DMS153 treated with DMSO at 0.1 percent for 48 hours (cell line): ENCODE results near the gene DLG2.
"Not testable (repeated sequence)": the region's sequence is repeated elsewhere in the genome, so short reads cannot be mapped to it uniquely, and the experiment has no call there.

Experiments
- DNase-seq: peaks from one replicate; lab custom pipeline; 2025; ENCODE audit not compliant: unreplicated experiment; lab: John Stamatoyannopoulos, UW

Gene DLG2

GRCh38 chr11:84313830-84314359 is 1313.2 kb downstream of the DLG2 start:
- DNase-seq = no peak

GRCh38 chr11:84310268-84310667 is 1316.9 kb downstream of the DLG2 start:
- no peak for DNase-seq

DNA sequence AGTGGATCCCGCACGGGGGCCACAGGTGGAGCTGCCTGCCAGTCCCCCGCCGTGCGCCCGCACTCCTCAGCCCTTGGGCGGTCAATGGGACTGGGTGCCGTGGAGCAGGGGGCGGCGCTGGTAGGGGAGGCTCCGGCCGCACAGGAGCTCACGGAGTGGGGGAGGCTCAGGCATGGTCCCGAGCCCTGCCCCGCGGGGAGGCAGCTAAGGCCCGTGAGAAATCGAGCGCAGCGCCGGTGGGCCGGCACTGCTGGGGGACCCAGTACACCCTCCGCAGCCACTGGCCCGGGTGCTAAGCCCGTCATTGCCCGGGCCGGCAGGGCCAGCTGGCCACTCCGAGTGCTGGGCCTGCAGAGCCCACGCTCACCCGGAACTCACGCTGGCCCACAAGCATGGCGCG is 1318.7 kb downstream of the DLG2 start:
- DNase-seq = not testable (repeated sequence)

GRCh38 chr11:84300092-84300491 is 1327.1 kb downstream of the DLG2 start:
- no peak for DNase-seq

GRCh38 chr11:84297570-84297969 is 1329.6 kb downstream of the DLG2 start:
- no peak for DNase-seq

DNA sequence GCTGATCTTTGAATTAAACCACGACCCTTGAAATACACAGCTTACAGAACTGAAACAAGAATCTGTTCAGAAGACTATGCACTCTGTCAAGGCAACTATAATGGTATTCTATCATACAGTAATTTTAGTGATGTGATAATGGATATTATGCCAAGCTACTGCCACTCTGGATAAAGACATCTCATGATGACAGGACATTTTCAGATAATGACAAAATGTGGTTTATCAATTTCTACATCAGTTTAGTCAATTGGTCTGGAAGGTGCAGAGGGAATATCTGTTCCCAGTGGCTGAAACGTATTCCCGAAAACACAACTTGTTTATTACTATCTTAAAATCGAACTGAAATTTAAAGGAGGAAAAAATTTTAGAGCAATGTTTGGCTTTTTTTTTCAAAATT is 1331.3 kb downstream of the DLG2 start:
- DNase-seq = no peak

GRCh38 chr11:84292955-84293354 is 1334.2 kb downstream of the DLG2 start:
- DNase-seq = no peak

GRCh38 chr11:84292006-84292405 is 1335.1 kb downstream of the DLG2 start:
- no peak for DNase-seq

GRCh38 chr11:84290647-84291046 is 1336.5 kb downstream of the DLG2 start:
- DNase-seq = no peak

DNA sequence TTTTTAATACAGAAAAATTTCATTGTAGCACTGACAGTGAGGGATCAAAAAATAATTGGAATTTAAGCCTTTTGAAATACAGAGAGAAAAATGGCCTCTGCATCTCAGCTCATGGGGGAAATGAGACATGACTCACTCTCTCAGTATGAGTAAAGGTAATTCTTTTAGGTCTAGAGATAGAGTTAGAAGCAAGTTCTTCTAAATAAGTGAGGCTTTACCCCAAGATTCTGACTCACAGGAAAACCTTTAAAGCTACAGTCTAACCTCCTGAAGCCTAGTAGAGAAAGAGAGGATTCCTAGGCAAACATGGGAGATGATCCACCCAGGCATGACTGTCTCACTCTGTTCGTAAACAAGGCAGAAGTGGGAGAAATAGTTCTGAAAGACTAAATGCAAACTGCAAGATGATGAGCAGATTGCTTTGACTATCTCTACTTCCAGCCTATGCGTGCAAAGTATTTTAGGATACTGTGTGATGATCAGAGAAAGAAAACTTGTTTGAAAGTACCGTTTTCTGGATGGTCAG is 1337.7 kb downstream of the DLG2 start:
- DNase-seq = no peak

DNA sequence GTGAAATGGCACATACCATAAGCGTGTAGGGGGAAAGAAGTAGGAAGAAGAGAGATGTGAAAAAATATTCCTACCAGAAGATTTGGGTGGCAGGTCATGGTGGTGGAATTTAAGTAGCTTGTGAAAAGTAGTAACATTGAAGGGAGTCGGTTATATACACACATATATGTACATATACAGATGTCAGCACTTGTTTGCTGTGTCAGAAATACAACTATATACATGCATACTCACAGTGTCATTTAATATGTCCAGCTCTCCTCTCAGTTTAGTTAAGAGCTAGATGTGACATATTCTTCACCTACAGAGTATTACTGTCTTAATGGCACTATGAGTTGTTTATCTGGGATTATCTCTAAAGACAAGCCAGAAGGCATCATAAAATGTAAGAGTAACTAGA is 1353.6 kb downstream of the DLG2 start:
- DNase-seq = no peak

- DNase-seq = no peak
These were observed 1356.7 kb downstream of the DLG2 start for GRCh38 chr11:84270466-84270865.

DNA sequence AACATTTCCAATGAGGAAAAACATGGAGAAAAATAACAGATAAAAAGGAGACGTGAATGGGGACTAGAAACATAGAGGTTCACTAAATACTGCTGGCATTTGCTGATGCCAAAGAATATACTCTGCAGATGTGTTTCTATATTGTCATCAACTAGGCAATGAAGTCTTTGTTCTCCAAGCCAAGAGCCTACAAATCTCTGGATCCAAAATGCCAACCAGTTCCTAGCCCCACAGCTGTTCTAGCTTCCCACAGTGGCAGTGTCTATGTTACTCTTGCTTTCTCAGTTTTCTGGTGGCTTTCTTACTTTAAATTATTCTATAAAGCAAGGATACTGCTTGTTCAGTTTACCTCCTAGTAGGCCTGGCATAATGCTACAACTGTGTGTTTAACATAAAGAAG is 1363.1 kb downstream of the DLG2 start:
- no peak for DNase-seq

GRCh38 chr11:84261707-84262106 is 1365.4 kb downstream of the DLG2 start:
- DNase-seq = no peak

DNA sequence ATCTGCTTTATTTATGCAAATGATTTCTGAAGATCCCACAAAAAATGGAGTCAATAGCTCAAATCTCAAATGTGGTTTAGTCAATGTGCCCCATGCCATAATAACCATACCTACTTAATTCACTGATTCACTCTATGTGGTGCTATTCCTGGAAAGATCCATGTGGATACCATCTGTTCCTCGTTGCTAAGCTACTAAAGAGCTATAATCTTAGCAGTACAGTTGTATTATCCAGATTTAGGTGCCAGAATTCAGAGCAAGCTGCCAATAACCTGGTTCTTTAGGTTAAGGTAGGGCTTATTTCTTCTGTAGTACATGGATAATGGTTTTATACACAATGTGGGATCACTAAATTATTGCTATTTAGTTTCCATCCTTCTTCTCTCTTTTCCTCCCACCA is 1366.3 kb downstream of the DLG2 start:
- DNase-seq = no peak

- no peak for DNase-seq
These were observed 1370.5 kb downstream of the DLG2 start for GRCh38 chr11:84256618-84257017.

DNA sequence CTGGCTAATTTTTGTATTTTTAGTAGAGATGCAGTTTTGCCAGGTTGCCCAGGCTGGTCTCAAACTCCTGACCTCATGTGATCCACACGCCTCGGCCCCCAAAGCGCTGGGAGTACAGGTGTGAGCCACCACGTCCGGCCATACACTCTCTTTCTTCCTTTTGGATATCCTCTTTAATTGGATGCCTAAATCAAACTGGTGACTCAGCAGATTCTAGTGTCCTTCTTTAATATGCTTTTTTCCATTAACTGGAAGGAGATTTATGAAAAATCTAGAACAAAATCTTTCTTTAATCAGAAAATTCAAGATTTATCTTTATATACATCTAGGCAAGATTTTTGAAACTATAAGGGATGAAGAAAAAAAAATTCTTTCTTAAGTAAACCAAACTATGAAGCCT is 1371.7 kb downstream of the DLG2 start:
- no peak for DNase-seq

DNA sequence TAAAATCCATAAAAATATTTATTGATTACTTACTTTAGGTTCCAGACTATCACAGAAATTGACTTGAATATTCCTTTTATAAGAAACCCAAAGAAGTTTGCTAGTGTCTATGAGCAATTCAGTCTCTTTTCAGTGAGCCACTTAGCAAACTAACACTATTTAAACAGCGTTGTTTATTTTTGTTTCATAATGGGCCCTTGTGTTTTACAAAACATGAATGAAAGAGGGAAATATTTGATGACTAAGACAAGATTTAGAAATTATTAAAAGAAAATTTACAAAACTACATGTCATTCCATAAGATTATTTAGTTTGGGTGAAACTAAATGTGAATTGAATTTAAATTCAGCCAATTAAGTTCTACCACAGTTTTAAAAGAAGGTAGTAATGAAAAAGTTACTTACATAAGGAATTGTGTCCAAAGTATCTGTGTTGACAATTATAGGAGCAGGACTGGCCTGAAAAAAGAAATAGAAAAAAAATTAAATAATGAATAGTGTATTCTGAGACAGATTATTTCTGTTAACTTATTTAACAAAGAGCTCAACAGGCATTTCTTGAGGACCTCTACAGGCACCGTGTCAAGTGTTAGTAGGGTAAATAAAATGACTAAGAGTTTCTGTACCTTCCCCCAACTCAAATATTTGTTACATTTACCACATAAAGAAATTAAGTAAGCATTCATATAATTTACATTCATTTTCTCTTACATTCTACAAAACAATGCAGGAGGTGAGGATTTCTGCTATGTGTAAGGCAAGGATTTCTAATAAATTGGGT is 1376.1 kb downstream of the DLG2 start:
- no peak for DNase-seq

DNA sequence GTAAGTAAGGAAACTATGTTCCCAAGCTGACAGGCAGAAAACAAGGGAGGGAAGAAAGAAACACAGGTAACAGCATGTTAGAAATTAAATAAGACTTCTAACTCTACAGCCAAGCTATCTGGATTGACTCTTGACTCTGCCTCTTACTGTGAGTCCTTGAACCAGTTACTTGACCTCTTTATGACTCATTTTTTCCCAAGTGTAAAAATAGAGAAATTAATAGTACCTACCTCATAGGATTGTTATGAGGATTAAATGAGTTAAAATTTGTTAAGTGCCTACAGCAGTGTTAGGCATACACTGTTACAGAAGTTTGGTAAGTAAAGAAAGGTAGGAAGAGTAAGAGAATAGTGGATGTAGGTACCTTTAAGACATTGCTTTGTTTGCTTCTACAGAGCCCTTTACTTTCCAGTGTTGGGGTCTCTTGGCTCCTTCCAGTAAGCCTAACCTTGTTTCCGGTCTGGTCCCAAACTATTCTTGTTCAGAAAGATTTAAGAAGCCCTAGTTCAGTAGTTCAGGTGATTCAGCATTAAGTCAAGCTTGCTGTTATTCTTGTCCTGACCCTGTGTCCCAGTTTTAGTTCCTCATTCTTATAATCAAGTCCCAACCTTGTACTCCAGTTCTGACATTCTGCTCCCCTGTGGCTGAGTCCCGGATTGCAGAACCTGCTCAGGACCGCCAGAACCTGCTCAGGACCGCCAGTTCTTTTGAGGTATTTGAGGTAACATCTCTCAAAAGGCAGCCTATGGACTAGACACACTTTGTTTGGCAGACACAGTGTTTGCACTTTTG is 1377.6 kb downstream of the DLG2 start:
- DNase-seq = no peak

DNA sequence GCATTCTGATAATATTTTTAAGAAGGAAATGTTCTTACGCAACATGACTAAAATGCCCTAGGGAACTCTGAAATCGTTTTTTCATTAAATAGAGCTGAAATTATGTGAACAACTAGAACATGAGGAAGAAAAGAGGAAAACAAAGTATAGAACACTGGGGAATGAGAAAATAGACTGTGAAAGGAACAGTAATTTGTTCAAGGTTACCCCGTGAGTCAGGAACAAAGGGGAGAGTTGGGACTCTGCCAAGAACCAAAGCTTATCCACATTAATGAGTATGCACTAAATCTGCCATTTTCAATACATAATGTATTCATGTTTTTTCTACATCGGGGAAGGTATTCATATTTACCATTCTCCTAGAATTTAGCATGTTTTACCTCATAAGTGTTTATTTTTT is 1379.2 kb downstream of the DLG2 start:
- DNase-seq = no peak

DNA sequence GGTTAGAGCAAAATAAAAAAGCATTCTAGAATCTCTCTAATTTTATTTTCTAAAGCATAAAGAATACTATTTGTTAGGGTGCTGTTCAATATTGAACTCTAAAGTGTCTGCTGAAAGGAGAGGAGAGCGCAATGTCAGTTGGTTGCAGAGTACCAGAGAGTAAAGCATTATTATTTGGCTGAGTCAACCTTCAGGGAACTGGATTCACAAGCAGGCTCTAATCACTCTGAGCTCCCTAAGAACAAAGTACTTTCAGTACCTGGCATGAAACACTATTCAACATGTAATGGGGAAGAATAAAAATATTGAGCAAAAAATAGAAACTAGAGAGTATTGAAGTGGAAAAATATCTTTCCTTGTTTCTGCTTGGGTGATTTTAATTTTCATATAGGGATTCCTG is 1380.0 kb downstream of the DLG2 start:
- no peak for DNase-seq
